Activated naive CD4-positive, alpha-beta T cell treated with anti-CD3 and anti-CD28 coated beads, Interleukin-2, amount 50 U/mL, for 24 hours (primary cell): ENCODE measurements around the gene OR51B4.
"Not testable (repeated sequence)": the region's sequence is repeated elsewhere in the genome, so short reads cannot be mapped to it uniquely, and the experiment has no call there.

Experiments used
- H3K27ac Mint-ChIP-seq: one replicate; pipeline ENCODE4 v1.8.0; 2021; ENCODE audit warnings: mild to moderate bottlenecking, mixed read lengths
- H3K27me3 Mint-ChIP-seq: one replicate; pipeline ENCODE4 v1.8.0; 2021; ENCODE audit warnings: mixed read lengths
- H3K36me3 Mint-ChIP-seq: one replicate; pipeline ENCODE4 v1.8.0; 2021; ENCODE audit warnings: mixed read lengths
- H3K4me1 Mint-ChIP-seq: one replicate; pipeline ENCODE4 v1.8.0; 2021; ENCODE audit warnings: mixed read lengths
- H3K4me3 Mint-ChIP-seq: one replicate; pipeline ENCODE4 v1.8.0; 2021; ENCODE audit warnings: mild to moderate bottlenecking, mixed read lengths
- H3K9me3 Mint-ChIP-seq: one replicate; pipeline ENCODE4 v1.8.0; 2021; ENCODE audit warnings: mixed read lengths

Gene OR51B4

GRCh38 chr11:5258543-5259262, 43.0 kb downstream of the OR51B4 start:
- Mint-ChIP-seq H3K27me3 (peaks cover 16% of the 10 kb centered on the region), H3K4me1 (no peaks in the 10 kb centered on the region), H3K36me3 (no peaks in the 10 kb centered on the region)

GRCh38 chr11:5257296-5257695, 44.5 kb downstream of the OR51B4 start:
- Mint-ChIP-seq H3K4me1 (no peaks in the 10 kb centered on the region), H3K27ac (no peak overlapping the region)

More at GRCh38 chr11:5258543-5259262, 43.0 kb downstream of the OR51B4 start:
- H3K27ac Mint-ChIP-seq, result no peak overlapping the region
- no peak overlapping the region for H3K4me3 Mint-ChIP-seq
- peaks cover 17% of the 10 kb centered on the region for H3K9me3 Mint-ChIP-seq

GRCh38 chr11:5254646-5255413, 46.9 kb downstream of the OR51B4 start, which contains the start of gene HBG2:
HBG2 (minus strand) TSS chr11:5254781; CDS start chr11:5254728, 53 bp downstream.
- not testable (repeated sequence) for H3K27ac Mint-ChIP-seq, H3K9me3 Mint-ChIP-seq, H3K4me3 Mint-ChIP-seq, H3K4me1 Mint-ChIP-seq, H3K36me3 Mint-ChIP-seq
- peaks cover 11% of the 10 kb centered on the region for H3K27me3 Mint-ChIP-seq

More at GRCh38 chr11:5257296-5257695, 44.5 kb downstream of the OR51B4 start:
- Mint-ChIP-seq H3K27me3 (peaks cover 16% of the 10 kb centered on the region), H3K36me3 (no peaks in the 10 kb centered on the region), H3K4me3 (no peak overlapping the region), H3K9me3 (peaks cover 17% of the 10 kb centered on the region)

GRCh38 chr11:5254023-5254422, 47.7 kb downstream of the OR51B4 start:
- H3K4me3 Mint-ChIP-seq, H3K27ac Mint-ChIP-seq, H3K36me3 Mint-ChIP-seq, H3K9me3 Mint-ChIP-seq, H3K4me1 Mint-ChIP-seq: not testable (repeated sequence)
- peaks cover 11% of the 10 kb centered on the region for H3K27me3 Mint-ChIP-seq

GRCh38 chr11:5253440-5253839, 48.3 kb downstream of the OR51B4 start:
- H3K4me3 Mint-ChIP-seq, result not testable (repeated sequence)
- H3K27me3 Mint-ChIP-seq, result peaks cover 11% of the 10 kb centered on the region

GRCh38 chr11:5252919-5253265, 48.9 kb downstream of the OR51B4 start:
- peaks cover 11% of the 10 kb centered on the region for H3K27me3 Mint-ChIP-seq
- H3K27ac Mint-ChIP-seq, result no peak overlapping the region
- no peak overlapping the region for H3K4me3 Mint-ChIP-seq
- no peaks in the 10 kb centered on the region for H3K4me1 Mint-ChIP-seq
- no peaks in the 10 kb centered on the region for H3K36me3 Mint-ChIP-seq
- H3K9me3 Mint-ChIP-seq, result no peaks in the 10 kb centered on the region

More at GRCh38 chr11:5253440-5253839, 48.3 kb downstream of the OR51B4 start:
- H3K9me3 Mint-ChIP-seq, H3K4me1 Mint-ChIP-seq, H3K27ac Mint-ChIP-seq, H3K36me3 Mint-ChIP-seq: not testable (repeated sequence)

- no peaks in the 10 kb centered on the region for H3K4me1 Mint-ChIP-seq
- H3K36me3 Mint-ChIP-seq, result no peaks in the 10 kb centered on the region
- H3K27ac Mint-ChIP-seq, result no peak overlapping the region
- no peaks in the 10 kb centered on the region for H3K9me3 Mint-ChIP-seq
- H3K4me3 Mint-ChIP-seq, result no peak overlapping the region
- peaks cover 8% of the 10 kb centered on the region for H3K27me3 Mint-ChIP-seq
Measured at GRCh38 chr11:5252192-5252918, 49.4 kb downstream of the OR51B4 start.

- H3K27me3 Mint-ChIP-seq, result peaks cover 4% of the 10 kb centered on the region
- no peak overlapping the region for H3K4me3 Mint-ChIP-seq
- H3K4me1 Mint-ChIP-seq, result no peaks in the 10 kb centered on the region
- no peaks in the 10 kb centered on the region for H3K9me3 Mint-ChIP-seq
- H3K27ac Mint-ChIP-seq, result no peak overlapping the region
- no peaks in the 10 kb centered on the region for H3K36me3 Mint-ChIP-seq
Measured at GRCh38 chr11:5251746-5252145, 50.0 kb downstream of the OR51B4 start.
